ENCODE measurements around the gene SLC25A39. TPM values are rescaled to one million over a fixed set of nuclear protein-coding genes. Genes with fewer than 3 reads are reported as not detected.

Gene SLC25A39
- total and polyA plus RNA-seq, 11 donors = 37.2 to 96.0 (median 55.2) TPM

DNA sequence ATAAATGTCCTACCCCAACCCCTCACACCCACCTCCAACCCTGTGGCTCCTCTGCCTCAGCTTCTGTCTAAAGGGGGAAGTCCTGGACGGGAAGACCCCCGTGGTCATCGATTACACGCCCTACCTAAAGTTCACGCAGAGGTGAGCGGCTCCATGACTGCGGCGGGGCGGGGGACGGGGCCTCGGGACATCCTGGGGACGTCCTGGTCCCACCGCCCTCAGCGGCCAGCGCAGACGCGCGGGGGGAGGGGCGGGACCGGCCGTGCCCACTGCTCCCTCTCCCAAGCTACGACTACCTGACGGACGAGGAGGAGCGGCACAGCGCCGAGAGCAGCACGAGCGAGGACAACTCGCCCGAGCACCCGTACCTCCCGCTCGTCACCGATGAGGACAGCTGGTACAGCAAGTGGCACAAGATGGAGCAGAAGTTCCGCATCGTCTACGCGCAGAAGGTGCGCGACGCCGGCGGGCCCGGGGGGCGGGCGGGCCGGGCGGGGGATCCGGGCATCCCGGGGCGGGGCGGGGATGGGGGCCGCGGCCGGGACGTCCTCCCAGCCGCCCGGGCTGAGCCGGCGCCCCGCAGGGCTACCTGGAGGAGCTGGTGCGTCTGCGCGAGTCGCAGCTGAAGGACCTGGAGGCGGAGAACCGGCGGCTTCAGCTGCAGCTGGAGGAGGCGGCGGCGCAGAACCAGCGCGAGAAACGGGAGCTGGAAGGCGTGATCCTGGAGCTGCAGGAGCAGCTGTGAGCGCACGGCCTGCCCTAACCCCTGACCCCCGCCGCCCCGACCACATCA, 9.6 kb downstream of the SLC25A39 start:
- Histone ChIP-seq H3K27me3 (peaks cover 22 to 54% (median 46%) of the 10 kb centered on the region in 9 donors), H3K36me3 (peaks cover 0 to 11% (median 6%) of the 10 kb centered on the region in 9 donors), H3K4me1 (peaks cover 0 to 12% (median 4%) of the 10 kb centered on the region in 12 donors), H3K9me3 (no peaks in the 10 kb centered on the region), H3K4me3 (peak overlapping the region in 9 of 12 donors; percentile 22 to 48 (median 34)), H3K27ac (no peak overlapping the region)
- DNase-seq = no peak
- WGBS, 4 donors = 0 to 2% (median 1%) methylated on average over 13 to 81 of the region's 81 CpGs
- no peak for ATAC-seq
- intact Hi-C loops (cut with DNase I) = loop anchor here in 1 of 10 donors (5.0 kb wide), 1 partner anchor 53 kb away; no protein-coding TSS in a partner anchor
- TF ChIP-seq, protein P1, sequence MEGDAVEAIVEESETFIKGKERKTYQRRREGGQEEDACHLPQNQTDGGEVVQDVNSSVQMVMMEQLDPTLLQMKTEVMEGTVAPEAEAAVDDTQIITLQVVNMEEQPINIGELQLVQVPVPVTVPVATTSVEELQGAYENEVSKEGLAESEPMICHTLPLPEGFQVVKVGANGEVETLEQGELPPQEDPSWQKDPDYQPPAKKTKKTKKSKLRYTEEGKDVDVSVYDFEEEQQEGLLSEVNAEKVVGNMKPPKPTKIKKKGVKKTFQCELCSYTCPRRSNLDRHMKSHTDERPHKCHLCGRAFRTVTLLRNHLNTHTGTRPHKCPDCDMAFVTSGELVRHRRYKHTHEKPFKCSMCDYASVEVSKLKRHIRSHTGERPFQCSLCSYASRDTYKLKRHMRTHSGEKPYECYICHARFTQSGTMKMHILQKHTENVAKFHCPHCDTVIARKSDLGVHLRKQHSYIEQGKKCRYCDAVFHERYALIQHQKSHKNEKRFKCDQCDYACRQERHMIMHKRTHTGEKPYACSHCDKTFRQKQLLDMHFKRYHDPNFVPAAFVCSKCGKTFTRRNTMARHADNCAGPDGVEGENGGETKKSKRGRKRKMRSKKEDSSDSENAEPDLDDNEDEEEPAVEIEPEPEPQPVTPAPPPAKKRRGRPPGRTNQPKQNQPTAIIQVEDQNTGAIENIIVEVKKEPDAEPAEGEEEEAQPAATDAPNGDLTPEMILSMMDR (IDR thresholded peaks at IDR 0.05) = no peak
- TF ChIP-seq POLR2A (IDR thresholded peaks at IDR 0.05) = no peak

DNA sequence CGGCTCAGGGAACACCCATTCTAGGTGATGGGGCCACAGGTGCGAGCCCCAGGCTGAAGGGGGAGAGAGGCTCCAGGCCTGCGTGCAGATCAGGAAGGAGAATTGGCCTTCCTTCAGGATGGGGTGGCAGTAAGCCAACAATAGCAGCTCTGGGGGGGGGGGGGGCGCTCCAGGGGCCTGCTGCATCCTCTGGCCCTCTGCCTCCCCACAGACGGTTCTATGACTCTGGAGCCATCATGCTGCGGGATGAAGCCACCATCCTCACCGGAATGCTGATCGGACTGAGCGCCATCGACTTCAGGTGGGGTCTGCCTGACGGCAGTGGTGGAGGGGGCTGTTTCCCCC, 10.1 kb downstream of the SLC25A39 start:
- Histone ChIP-seq H3K4me1 (peaks cover 0 to 12% (median 4%) of the 10 kb centered on the region in 12 donors), H3K9me3 (no peaks in the 10 kb centered on the region), H3K4me3 (peak overlapping the region in 1 of 12 donors; percentile 34), H3K27me3 (peaks cover 22 to 54% (median 46%) of the 10 kb centered on the region in 9 donors), H3K27ac (no peak overlapping the region), H3K36me3 (peaks cover 0 to 6% (median 0%) of the 10 kb centered on the region in 9 donors)
- WGBS, 4 donors = 22 to 33% (median 25%) methylated on average over 8 to 10 of the region's 11 CpGs
- intact Hi-C loops (cut with DNase I) = loop anchor here in 1 of 10 donors (5.0 kb wide), 1 partner anchor 52 kb away; no protein-coding TSS in a partner anchor
- no peak for ATAC-seq
- TF ChIP-seq, protein P1 (IDR thresholded peaks at IDR 0.05) = no peak
- no peak for TF ChIP-seq POLR2A (IDR thresholded peaks at IDR 0.05)
- DNase-seq = no peak

DNA sequence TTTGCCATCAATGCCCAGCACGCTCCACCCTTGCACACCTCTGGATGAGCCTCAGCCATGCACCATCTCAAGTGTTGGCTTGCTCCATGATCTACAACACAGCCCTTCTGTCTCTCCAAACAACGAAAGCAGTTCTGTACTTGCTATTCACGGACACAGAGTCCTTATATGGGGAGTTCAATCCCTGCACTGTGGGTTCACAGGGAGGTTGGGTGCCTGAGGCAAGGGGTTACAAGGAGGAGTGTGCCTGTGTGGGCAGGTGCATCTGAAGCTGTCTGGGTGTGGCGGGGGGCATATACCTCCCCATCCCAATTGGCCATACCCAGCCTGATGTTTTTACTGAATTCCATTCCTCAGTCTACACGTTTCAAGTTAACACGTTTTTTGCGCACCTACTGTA, 10.6 kb downstream of the SLC25A39 start:
- H3K4me1 ChIP-seq = peaks cover 0 to 13% (median 5%) of the 10 kb centered on the region in 12 donors
- ATAC-seq (no peak), DNase-seq (no peak)
- intact Hi-C loops (cut with DNase I) = loop anchor here in 1 of 10 donors (5.0 kb wide), 1 partner anchor 52 kb away; no protein-coding TSS in a partner anchor
- no peak overlapping the region for H3K4me3 ChIP-seq
- TF ChIP-seq, protein P1 (IDR thresholded peaks at IDR 0.05) = no peak
- TF ChIP-seq POLR2A (IDR thresholded peaks at IDR 0.05) = no peak
- peaks cover 0 to under 1% (median 0%) of the 10 kb centered on the region in 9 donors for H3K36me3 ChIP-seq
- 75 to 84% (median 79%) methylated on average over 6 to 7 of the region's 7 CpGs for WGBS, 4 donors
- H3K27me3 ChIP-seq = peaks cover 22 to 54% (median 46%) of the 10 kb centered on the region in 9 donors
- H3K27ac ChIP-seq = no peak overlapping the region
- H3K9me3 ChIP-seq = no peaks in the 10 kb centered on the region

DNA sequence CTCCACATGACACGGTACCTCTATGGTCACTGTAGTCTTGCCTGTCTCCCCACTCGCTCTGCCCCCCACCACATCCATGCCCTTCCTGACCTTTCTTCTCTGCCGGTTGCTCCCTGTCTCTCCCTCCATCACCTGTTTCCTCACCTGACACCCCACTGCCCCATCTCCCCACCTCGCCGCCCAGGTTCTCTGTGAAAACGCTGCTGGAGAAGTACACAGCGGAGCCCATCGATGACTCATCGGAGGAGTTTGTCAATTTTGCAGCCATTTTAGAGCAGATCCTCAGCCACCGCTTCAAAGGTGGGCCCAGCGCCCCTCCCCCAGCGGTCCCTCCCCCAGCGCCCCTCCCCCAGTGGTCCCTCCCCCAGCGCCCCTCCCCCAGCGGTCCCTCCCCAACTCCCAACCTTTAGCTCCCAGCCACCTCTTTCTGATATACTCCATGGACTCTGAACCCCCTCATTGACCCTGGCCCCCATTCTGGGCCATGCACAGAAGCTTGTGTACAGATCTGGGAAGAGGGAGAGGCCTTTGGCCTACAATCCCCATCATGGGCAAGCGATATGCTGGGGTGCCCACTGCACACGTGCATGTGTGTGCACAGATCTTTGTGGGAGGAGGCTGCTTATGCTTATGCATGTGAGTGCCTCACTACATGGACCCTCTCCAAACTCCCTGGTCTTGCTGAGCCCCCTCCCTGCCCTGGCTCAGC, 12.1 kb downstream of the SLC25A39 start:
- H3K27me3 ChIP-seq = peaks cover 22 to 53% (median 41%) of the 10 kb centered on the region in 9 donors
- 65 to 75% (median 68%) methylated on average over 16 to 17 of the region's 17 CpGs for WGBS, 4 donors
- H3K4me3 ChIP-seq = no peak overlapping the region
- no peak for TF ChIP-seq POLR2A (IDR thresholded peaks at IDR 0.05)
- TF ChIP-seq, protein P1 (IDR thresholded peaks at IDR 0.05) = no peak
- H3K36me3 ChIP-seq = no peaks in the 10 kb centered on the region
- no peak for DNase-seq
- H3K4me1 ChIP-seq = peaks cover 0 to 28% (median 18%) of the 10 kb centered on the region in 12 donors
- intact Hi-C loops (cut with DNase I) = loop anchor here in 1 of 10 donors (5.0 kb wide), 1 partner anchor 50 kb away; no protein-coding TSS in a partner anchor
- H3K27ac ChIP-seq = no peak overlapping the region
- no peak for ATAC-seq
- H3K9me3 ChIP-seq = no peaks in the 10 kb centered on the region

Data from heart left ventricle (tissue), 16 donors.